GM12872 (cell line): ENCODE data around the gene GNA12.

Experiments used
- TF ChIP-seq, protein P1 (sequence below): IDR thresholded peaks from 3 replicates; pipeline ENCODE4 v1.5.1; 2011; ENCODE audit warnings: low read depth, mild to moderate bottlenecking, low read length, moderate library complexity; ENCODE audit not compliant: insufficient read depth

GNA12 gene

GRCh38 chr7:2813350-2814185, 30.5 kb downstream of the GNA12 start:
- TF ChIP-seq, protein P1, sequence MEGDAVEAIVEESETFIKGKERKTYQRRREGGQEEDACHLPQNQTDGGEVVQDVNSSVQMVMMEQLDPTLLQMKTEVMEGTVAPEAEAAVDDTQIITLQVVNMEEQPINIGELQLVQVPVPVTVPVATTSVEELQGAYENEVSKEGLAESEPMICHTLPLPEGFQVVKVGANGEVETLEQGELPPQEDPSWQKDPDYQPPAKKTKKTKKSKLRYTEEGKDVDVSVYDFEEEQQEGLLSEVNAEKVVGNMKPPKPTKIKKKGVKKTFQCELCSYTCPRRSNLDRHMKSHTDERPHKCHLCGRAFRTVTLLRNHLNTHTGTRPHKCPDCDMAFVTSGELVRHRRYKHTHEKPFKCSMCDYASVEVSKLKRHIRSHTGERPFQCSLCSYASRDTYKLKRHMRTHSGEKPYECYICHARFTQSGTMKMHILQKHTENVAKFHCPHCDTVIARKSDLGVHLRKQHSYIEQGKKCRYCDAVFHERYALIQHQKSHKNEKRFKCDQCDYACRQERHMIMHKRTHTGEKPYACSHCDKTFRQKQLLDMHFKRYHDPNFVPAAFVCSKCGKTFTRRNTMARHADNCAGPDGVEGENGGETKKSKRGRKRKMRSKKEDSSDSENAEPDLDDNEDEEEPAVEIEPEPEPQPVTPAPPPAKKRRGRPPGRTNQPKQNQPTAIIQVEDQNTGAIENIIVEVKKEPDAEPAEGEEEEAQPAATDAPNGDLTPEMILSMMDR, result no peak

GRCh38 chr7:2812831-2813230, 31.3 kb downstream of the GNA12 start:
- TF ChIP-seq, protein P1, result no peak

- TF ChIP-seq, protein P1, result no peak
These were observed 32.0 kb downstream of the GNA12 start for GRCh38 chr7:2812114-2812487.

DNA sequence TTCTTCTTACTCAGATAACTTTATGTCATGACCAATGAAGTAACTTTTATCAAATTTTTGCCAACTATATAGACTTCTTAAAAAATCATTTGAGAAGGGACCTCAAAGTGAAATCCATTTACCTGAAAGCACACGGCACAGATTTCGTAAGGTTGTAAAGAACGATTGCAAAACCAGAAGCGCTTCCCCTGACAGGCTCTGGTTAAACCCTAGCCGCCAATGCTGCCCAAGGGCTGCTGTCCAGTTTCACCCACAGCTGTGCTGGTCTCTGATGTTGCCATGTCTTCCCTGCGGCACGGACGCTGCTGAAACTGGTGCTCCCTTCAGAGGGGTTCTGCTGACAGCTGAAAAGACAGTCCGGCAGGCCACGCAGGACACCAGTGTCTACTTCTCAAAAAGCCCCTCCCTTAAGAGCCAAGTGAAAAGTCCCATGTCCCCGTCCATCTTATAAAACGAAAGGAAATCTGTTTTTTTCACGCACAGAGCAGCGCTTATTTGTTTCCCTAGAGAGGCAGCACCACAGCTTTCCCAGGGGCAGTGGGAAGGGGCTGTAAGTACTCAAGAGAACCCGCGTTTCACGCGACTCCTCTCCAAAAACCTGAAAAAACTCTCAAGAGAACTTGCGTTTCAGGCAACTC, 32.5 kb downstream of the GNA12 start:
- TF ChIP-seq, protein P1, result no peak

DNA sequence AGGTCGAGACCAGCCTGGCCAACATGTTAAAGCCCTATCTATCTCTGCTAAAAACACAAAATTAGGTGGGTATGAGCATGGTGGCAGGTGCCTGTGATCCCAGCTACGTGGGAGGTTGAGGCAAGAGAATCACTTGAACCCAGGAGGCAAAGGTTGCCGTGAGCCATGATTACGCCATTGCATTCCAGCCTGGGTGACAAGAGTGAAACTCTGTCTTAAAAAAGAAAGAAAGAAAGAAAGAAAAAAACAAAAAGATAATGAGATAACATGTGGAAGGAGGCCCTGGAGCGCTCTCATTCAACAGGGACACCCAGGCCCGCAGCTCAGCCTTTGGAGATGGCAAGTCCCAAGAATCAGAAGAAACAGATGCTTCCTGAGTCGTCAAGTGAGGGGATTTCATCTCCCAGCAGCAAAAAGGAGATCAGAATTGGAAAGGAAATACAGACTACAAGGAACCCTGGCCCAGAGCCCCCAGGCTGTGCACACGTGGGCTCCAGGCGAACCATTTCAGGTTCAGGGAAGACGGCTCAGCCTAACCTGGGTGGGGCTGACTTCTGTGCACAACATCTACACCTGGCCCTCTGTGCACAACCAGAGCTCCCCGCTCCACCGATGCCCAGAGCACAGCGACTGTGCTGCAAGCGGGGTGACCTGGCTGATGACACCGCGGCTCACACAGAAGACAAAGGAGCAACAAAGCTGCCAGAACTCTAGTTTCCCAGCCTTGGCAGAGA, 33.3 kb downstream of the GNA12 start:
- TF ChIP-seq, protein P1, result no peak

GRCh38 chr7:2809903-2810625, 34.0 kb downstream of the GNA12 start:
- TF ChIP-seq, protein P1, result no peak
